ENCODE data around the gene PNMA6E. TPM values are rescaled to one million over a fixed set of nuclear protein-coding genes. Genes with fewer than 3 reads are reported as not detected.

Gene PNMA6E
- total and polyA plus RNA-seq, 9 of the 15 experiments (the other 6 are each of a cell fraction or from before 2014, with no cell fraction given) = 0.03 TPM; not detected in 8

DNA sequence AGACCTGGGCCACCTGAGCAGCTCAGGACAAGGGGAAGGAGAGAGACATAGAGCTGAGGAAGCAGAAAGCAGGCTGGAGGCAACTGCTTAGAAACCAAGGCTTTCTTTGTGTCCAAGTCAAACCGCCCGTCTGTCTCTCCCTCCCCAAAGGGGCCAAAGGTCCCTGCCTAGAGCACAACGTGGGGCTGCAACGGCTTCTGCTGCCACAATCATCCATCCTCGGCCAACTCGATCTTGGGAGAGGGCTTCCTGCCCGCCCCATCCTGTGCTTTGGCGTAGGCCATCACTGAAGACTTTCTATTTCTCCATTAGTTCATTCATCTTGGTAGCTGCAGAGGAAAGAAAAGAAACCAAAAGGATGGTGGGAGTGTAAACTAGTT, 46.4 kb upstream of the PNMA6E start (continued):
- TF ChIP-seq, protein P1, sequence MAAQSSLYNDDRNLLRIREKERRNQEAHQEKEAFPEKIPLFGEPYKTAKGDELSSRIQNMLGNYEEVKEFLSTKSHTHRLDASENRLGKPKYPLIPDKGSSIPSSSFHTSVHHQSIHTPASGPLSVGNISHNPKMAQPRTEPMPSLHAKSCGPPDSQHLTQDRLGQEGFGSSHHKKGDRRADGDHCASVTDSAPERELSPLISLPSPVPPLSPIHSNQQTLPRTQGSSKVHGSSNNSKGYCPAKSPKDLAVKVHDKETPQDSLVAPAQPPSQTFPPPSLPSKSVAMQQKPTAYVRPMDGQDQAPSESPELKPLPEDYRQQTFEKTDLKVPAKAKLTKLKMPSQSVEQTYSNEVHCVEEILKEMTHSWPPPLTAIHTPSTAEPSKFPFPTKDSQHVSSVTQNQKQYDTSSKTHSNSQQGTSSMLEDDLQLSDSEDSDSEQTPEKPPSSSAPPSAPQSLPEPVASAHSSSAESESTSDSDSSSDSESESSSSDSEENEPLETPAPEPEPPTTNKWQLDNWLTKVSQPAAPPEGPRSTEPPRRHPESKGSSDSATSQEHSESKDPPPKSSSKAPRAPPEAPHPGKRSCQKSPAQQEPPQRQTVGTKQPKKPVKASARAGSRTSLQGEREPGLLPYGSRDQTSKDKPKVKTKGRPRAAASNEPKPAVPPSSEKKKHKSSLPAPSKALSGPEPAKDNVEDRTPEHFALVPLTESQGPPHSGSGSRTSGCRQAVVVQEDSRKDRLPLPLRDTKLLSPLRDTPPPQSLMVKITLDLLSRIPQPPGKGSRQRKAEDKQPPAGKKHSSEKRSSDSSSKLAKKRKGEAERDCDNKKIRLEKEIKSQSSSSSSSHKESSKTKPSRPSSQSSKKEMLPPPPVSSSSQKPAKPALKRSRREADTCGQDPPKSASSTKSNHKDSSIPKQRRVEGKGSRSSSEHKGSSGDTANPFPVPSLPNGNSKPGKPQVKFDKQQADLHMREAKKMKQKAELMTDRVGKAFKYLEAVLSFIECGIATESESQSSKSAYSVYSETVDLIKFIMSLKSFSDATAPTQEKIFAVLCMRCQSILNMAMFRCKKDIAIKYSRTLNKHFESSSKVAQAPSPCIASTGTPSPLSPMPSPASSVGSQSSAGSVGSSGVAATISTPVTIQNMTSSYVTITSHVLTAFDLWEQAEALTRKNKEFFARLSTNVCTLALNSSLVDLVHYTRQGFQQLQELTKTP (IDR thresholded peaks at IDR 0.05; ENCODE audit: low read depth in 1 of 2, partially characterized antibody in 2 of 2) = no peak
- TF ChIP-seq, protein P2, sequence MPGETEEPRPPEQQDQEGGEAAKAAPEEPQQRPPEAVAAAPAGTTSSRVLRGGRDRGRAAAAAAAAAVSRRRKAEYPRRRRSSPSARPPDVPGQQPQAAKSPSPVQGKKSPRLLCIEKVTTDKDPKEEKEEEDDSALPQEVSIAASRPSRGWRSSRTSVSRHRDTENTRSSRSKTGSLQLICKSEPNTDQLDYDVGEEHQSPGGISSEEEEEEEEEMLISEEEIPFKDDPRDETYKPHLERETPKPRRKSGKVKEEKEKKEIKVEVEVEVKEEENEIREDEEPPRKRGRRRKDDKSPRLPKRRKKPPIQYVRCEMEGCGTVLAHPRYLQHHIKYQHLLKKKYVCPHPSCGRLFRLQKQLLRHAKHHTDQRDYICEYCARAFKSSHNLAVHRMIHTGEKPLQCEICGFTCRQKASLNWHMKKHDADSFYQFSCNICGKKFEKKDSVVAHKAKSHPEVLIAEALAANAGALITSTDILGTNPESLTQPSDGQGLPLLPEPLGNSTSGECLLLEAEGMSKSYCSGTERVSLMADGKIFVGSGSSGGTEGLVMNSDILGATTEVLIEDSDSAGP (CRISPR knock-in tag; IDR thresholded peaks at IDR 0.05) = no peak
- TF ChIP-seq RBM39 (optimal IDR thresholded peaks at IDR 0.05; ENCODE audit: low read depth, low read length) = no peak
- no peak for TF ChIP-seq ZNF140 (CRISPR knock-in tag; IDR thresholded peaks at IDR 0.05)
- TF ChIP-seq ARHGAP35 (IDR thresholded peaks at IDR 0.05; ENCODE audit: partially characterized antibody) = no peak
- no peak for TF ChIP-seq RBM22 (IDR thresholded peaks at IDR 0.05; ENCODE audit: low read depth, low read length, poor library complexity, severe bottlenecking)
- no peak for TF ChIP-seq ZNF707 (CRISPR knock-in tag; conservative IDR thresholded peaks at IDR 0.05)

Measured in K562 (cell line).